Spleen (tissue), 11 donors: ENCODE data around the gene ARHGEF26. TPM values are rescaled to one million over a fixed set of nuclear protein-coding genes. Genes with fewer than 3 reads are reported as not detected.

Experiments used
- DNase-seq: peaks from one replicate; pipeline ENCODE4 v3.0.0-alpha.2; 2020
- H3K27ac ChIP-seq, 8 donors: fragments of 200-600 bp; sonication (generic) in 7 of 8; 1 replicate in 4 of 8; 2 replicates in 4 of 8; pipeline versions ENCODE4 v1.5.0 to v1.8.0; 2016 to 2021; ENCODE audit warnings: inconsistent platforms in 4 of 8, mild to moderate bottlenecking in 4 of 8, moderate library complexity in 1 of 8
- H3K27me3 ChIP-seq, 7 donors: fragments of 200-600 bp; sonication (generic) in 6 of 7; replicated peaks in 1 of 7; 1 replicate in 4 of 7; 2 replicates in 3 of 7; pipeline versions ENCODE4 v1.5.0 to v1.8.0; 2016 to 2021; ENCODE audit warnings: inconsistent platforms in 3 of 7, mild to moderate bottlenecking in 1 of 7
- H3K36me3 ChIP-seq, 6 donors: fragments of 200-600 bp; sonication (generic) in 5 of 6; 1 replicate in 4 of 6; 2 replicates in 2 of 6; pipeline versions ENCODE4 v1.5.0 to v1.8.0; 2016 to 2021; ENCODE audit warnings: inconsistent platforms in 2 of 6
- H3K4me1 ChIP-seq, 6 donors: fragments of 200-600 bp; sonication (generic) in 5 of 6; 1 replicate in 3 of 6; 2 replicates in 3 of 6; pipeline versions ENCODE4 v1.5.0 to v1.8.0; 2016 to 2021; ENCODE audit warnings: inconsistent platforms in 3 of 6
- H3K4me3 ChIP-seq, 8 donors: fragments of 200-600 bp; sonication (generic) in 7 of 8; 1 replicate in 4 of 8; 2 replicates in 4 of 8; pipeline versions ENCODE4 v1.5.0 to v1.8.0; 2016 to 2021; ENCODE audit warnings: inconsistent platforms in 4 of 8, mild to moderate bottlenecking in 4 of 8, moderate library complexity in 2 of 8
- H3K9me3 ChIP-seq, 8 donors: fragments of 200-600 bp; sonication (generic) in 7 of 8; 1 replicate in 4 of 8; 2 replicates in 4 of 8; pipeline versions ENCODE4 v1.5.0 to v1.8.0; 2016 to 2021; ENCODE audit warnings: inconsistent platforms in 4 of 8
- POLR2A ChIP-seq, 3 donors: fragments of 450-650 bp; IDR thresholded peaks; one replicate each; pipeline ENCODE4 v1.5.1; 2017; ENCODE audit warnings: antibody characterized with exemption in 3 of 3, mild to moderate bottlenecking in 1 of 3
- POLR2AphosphoS5 ChIP-seq, 3 donors: sonication (generic); formaldehyde crosslinking; IDR thresholded peaks; one replicate each; pipeline ENCODE4 v1.5.1; 2017; ENCODE audit warnings: antibody characterized with exemption in 3 of 3
- WGBS, 5 donors: extraction: QIAGEN DNeasy Blood & Tissue Kit in 3 of 5; methylation state at CpG; one replicate each; pipeline versions ENCODE4 v1.1.5 to v1.1.7; 2013 to 2018; 5-methylcytosine and 5-hydroxymethylcytosine counted together
- intact Hi-C: fragments of 100-400 bp; cut with DNase I; formaldehyde crosslinking; loops from one replicate; pipeline ENCODE4 v1.15.0; 2023; ENCODE audit warnings: low total_unique reads
- polyA plus RNA-seq, 3 donors: library from polyadenylated mRNA; stranded (reverse); fragments of 200-250 nt; gene quantifications; one replicate each; pipeline ENCODE4 v1.2.1, GENCODE V29; 2013
- total RNA-seq, 7 donors: library from RNA; depleted of rRNA in 3 of 7; stranded (reverse); fragments of >200 nt in 3 of 7; fragmentation: NEBNext Ultra II Directional in 4 of 7; extraction: Animal tissue kit (Norgen Biotek cat#: 25700) in 4 of 7; gene quantifications; one replicate each; pipeline versions ENCODE4 v1.1.0 to v1.2.1, GENCODE V29; 2016 to 2021
- TF ChIP-seq, protein P1 (sequence below), 11 experiments: fragments of 200-600 bp in 7 of 11; fragments of 450-650 bp in 4 of 11; sonication (generic) in 4 of 11; IDR thresholded peaks in 8 of 11; conservative IDR thresholded peaks in 3 of 11; 1 replicate in 7 of 11; 2 replicates in 4 of 11; pipeline versions ENCODE4 v1.4.0 to v1.8.0; 2016 to 2021; ENCODE audit warnings: antibody characterized with exemption in 11 of 11, inconsistent platforms in 4 of 11, mild to moderate bottlenecking in 1 of 11
- donor health status: healthy with polysubstance abuse.
- donor health status: DM: no; HTN: no; CAD: no; lungs with moderate emphysema.
- donor health status: DM: no; HTN: no; CAD: no.
- donor health status: Bipolar disorder and iron deficiency.
- donor health status: healthy.
- donor health status: DM: no; HTN: no; CAD: no.
- donor health status: DM: yes; HTN: yes; CAD: no.

The ARHGEF26 gene
- total and polyA plus RNA-seq, 10 donors: 0.30 to 6.3 (median 1.1) TPM

DNA sequence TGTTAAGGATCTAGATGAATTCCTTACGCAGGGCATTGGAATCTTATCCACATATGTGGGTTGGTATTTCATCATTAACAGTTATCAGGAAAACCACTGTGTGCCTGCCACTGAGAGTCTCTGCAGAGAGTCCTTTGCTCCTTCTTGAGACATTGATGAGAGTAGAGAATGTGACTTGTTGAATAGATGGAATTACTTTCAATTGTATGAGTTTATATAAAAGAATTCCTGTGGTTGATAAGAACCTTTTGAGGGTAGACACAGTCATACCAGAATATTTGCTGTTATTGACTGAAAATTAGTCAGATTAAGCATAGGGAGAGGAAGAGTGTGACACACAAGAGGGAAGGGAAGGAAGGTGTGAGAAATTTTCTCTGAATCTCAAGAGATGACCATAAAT, 30.8 kb downstream of the ARHGEF26 start:
- H3K27me3 ChIP-seq: no peaks in the 10 kb centered on the region
- no peak overlapping the region for H3K4me3 ChIP-seq
- H3K36me3 ChIP-seq: no peaks in the 10 kb centered on the region
- WGBS, 5 donors: 83 to 100% (median 89%) methylated on average over 1 of the region's 1 CpG
- no peaks in the 10 kb centered on the region for H3K4me1 ChIP-seq
- TF ChIP-seq POLR2A (IDR thresholded peaks at IDR 0.05) (no peak), POLR2AphosphoS5 (IDR thresholded peaks at IDR 0.05) (no peak)
- TF ChIP-seq, protein P1, sequence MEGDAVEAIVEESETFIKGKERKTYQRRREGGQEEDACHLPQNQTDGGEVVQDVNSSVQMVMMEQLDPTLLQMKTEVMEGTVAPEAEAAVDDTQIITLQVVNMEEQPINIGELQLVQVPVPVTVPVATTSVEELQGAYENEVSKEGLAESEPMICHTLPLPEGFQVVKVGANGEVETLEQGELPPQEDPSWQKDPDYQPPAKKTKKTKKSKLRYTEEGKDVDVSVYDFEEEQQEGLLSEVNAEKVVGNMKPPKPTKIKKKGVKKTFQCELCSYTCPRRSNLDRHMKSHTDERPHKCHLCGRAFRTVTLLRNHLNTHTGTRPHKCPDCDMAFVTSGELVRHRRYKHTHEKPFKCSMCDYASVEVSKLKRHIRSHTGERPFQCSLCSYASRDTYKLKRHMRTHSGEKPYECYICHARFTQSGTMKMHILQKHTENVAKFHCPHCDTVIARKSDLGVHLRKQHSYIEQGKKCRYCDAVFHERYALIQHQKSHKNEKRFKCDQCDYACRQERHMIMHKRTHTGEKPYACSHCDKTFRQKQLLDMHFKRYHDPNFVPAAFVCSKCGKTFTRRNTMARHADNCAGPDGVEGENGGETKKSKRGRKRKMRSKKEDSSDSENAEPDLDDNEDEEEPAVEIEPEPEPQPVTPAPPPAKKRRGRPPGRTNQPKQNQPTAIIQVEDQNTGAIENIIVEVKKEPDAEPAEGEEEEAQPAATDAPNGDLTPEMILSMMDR (IDR thresholded peaks at IDR 0.05 in 8 of 11, conservative IDR thresholded peaks at IDR 0.05 in 3 of 11): no peak
- no peak overlapping the region for H3K27ac ChIP-seq
- no peaks in the 10 kb centered on the region for H3K9me3 ChIP-seq
- DNase-seq: no peak
- intact Hi-C loops: no loop called here

DNA sequence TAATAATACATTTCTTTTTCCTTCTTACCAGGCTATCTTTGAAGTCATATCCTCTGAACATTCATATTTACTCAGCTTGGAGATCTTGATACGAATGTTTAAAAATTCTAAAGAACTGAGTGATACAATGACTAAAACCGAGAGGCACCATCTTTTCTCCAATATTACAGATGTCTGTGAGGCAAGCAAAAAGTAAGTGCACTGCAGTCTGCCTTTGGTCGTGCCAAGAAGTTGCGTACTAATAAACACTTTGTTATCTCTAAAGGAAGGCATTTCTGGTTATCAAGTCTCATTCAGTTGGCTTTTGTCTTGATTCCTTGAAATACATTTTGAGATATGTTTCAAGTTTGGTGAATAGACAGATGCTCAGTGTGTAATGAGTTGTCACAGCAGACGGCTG, 31.6 kb downstream of the ARHGEF26 start:
- intact Hi-C loops: no loop called here
- Histone ChIP-seq H3K4me1 (no peaks in the 10 kb centered on the region), H3K36me3 (no peaks in the 10 kb centered on the region), H3K4me3 (no peak overlapping the region), H3K27me3 (no peaks in the 10 kb centered on the region), H3K27ac (no peak overlapping the region), H3K9me3 (no peaks in the 10 kb centered on the region)
- no peak for DNase-seq
- TF ChIP-seq, protein P1 (IDR thresholded peaks at IDR 0.05 in 8 of 11, conservative IDR thresholded peaks at IDR 0.05 in 3 of 11): no peak
- TF ChIP-seq POLR2AphosphoS5 (IDR thresholded peaks at IDR 0.05) (no peak), POLR2A (IDR thresholded peaks at IDR 0.05) (no peak)
- WGBS, 5 donors: 83 to 94% (median 88%) methylated on average over 5 of the region's 5 CpGs

DNA sequence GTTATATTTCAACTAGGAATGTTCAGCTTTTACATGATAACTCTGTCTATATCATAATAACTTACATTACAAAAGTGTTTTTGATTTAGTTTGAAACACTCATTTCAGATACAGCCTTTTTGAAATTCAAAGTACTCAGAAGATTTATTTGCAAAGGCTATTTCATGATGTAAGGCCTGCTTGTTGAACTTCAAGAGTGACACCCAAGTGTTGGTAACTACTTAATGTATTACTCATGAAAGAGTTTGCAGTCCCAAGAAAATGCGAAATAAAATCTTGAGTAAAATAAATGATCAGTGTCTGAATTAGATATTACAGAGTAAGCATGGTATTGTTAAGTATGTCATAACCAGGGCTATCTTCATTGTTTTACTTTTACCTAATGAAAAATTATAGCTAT, 35.3 kb downstream of the ARHGEF26 start:
- Histone ChIP-seq H3K4me1 (no peaks in the 10 kb centered on the region), H3K4me3 (no peak overlapping the region), H3K9me3 (no peaks in the 10 kb centered on the region), H3K36me3 (no peaks in the 10 kb centered on the region), H3K27ac (no peak overlapping the region), H3K27me3 (no peaks in the 10 kb centered on the region)
- intact Hi-C loops: no loop called here
- 94 to 100% (median 95%) methylated on average over 1 of the region's 1 CpG for whole genome bisulfite sequencing, 5 donors
- DNase-seq: no peak
- TF ChIP-seq, protein P1 (IDR thresholded peaks at IDR 0.05 in 8 of 11, conservative IDR thresholded peaks at IDR 0.05 in 3 of 11): no peak
- no peak for TF ChIP-seq POLR2A (IDR thresholded peaks at IDR 0.05)
- no peak for TF ChIP-seq POLR2AphosphoS5 (IDR thresholded peaks at IDR 0.05)

DNA sequence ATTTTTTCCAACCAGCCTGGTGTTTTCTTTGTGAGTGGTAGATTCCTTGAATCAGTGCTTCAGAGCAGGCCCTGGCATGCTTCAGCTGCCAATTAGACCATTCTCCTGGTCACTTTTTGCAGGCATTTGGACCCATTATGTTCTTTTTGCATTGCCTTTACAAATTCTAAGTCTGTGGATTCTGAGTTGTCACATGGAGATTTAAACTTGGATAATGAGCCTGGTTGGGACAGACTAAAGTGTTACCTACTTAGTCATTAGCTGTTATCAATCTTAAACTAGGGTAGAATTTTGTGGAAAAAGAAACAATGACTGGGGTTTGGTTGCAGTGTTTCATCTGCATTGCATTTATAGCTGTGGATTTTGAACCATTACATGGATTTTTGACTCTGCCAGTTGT, 40.6 kb downstream of the ARHGEF26 start:
- DNase-seq: no peak
- Histone ChIP-seq H3K4me1 (no peaks in the 10 kb centered on the region), H3K27ac (no peak overlapping the region), H3K27me3 (peaks cover 0 to 2% (median 0%) of the 10 kb centered on the region in 7 donors), H3K9me3 (no peaks in the 10 kb centered on the region), H3K4me3 (no peak overlapping the region), H3K36me3 (no peaks in the 10 kb centered on the region)
- TF ChIP-seq, protein P1 (IDR thresholded peaks at IDR 0.05 in 8 of 11, conservative IDR thresholded peaks at IDR 0.05 in 3 of 11): no peak
- TF ChIP-seq POLR2A (IDR thresholded peaks at IDR 0.05) (no peak), POLR2AphosphoS5 (IDR thresholded peaks at IDR 0.05) (no peak)
- intact Hi-C loops: no loop called here
